ENCODE results near the gene CNIH4. TPM values are rescaled to one million over a fixed set of nuclear protein-coding genes. Genes with fewer than 3 reads are reported as not detected.
A peak's percentile ranks its signal among the peaks of the same experiment; 100 is the strongest.

Gene CNIH4
- total RNA-seq (2012; rRNA removed) (73.1 and 105 TPM in 2 replicates), polyA plus RNA-seq (2012; rRNA removed) (27.8 and 29.7 TPM in 2 replicates), Bru-seq, nascent RNA (percentile 70 among the genes with signal in this experiment), BruChase-seq, experiment 1, labeled RNA remaining after a 6-hour chase (percentile 86 among the genes with signal in this experiment), BruChase-seq, experiment 2, labeled RNA remaining after a 2-hour chase (percentile 79 among the genes with signal in this experiment)
- 14.2 and 16.4 TPM in 2 replicates for polyA plus RNA-seq (2012; cell fraction: cytosol; rRNA removed)
- 7.8 and 20.8 TPM in 2 replicates for polyA plus RNA-seq (2012; cell fraction: nucleus; rRNA removed; ENCODE audit: low replicate concordance)
- long read RNA-seq, full-length matches to known transcripts: 82 of 91 reads
- long read RNA-seq, partial matches to known transcripts: 2 of 91 reads
- long read RNA-seq, other reads (novel, unspliced or antisense): 7 of 91 reads

- intact Hi-C loops (cut with micrococcal nuclease): no loop called here
These were observed at the start of gene CNIH4 for GRCh38 chr1:224356685-224357625. TSS of gene CNIH4 (plus strand) at chr1:224356879. CDS start at chr1:224356925, 46 bp downstream.

More at GRCh38 chr1:224356685-224357625, at the start of gene CNIH4:
- no peaks in the 10 kb centered on the region for H3K27me3 ChIP-seq (ENCODE audit: control insufficient read depth, insufficient read depth, low read length)
- no peak within 1 kb of the TSS for H2BK15ac ChIP-seq (ENCODE audit: low read depth, low read length)
- ChIA-PET POLR2A (ENCODE audit: unreplicated experiment) (no interaction called here), CTCF (no interaction called here)
- H2BK120ac ChIP-seq (ENCODE audit: low read depth, low read length): no peak within 1 kb of the TSS
- H3K56ac ChIP-seq (ENCODE audit: extremely low read depth, insufficient read depth, low read length): 0 out of 2 replicates have a peak within 1 kb of the TSS, but pooled peaks have one; percentile 6
- in situ Hi-C loops (cut with MboI; ENCODE audit: low sequenced_read_pairs) (no loop called here), dilution Hi-C loops (cut with HindIII; ENCODE audit: low sequenced_read_pairs, unreplicated experiment) (no loop called here)
- H3K14ac ChIP-seq (replicated peaks; ENCODE audit: low read depth, low read length): peak within 1 kb of the TSS; percentile 79; the same call in 1 of the 2 replicates
- peak within 1 kb of the TSS; percentile 10; the same call in 1 of the 2 replicates for H4K5ac ChIP-seq (ENCODE audit: low read depth, low read length)
- peak within 1 kb of the TSS; percentile 63 for H3K4me2 ChIP-seq (ENCODE audit: low read depth, low read length)
- no peak within 1 kb of the TSS for H3K18ac ChIP-seq (ENCODE audit: low read depth, low read length)
- peak; percentile 95 for ATAC-seq (ENCODE audit: low read depth)
- H2AK9ac ChIP-seq (replicated peaks; ENCODE audit: low read depth, low read length, poor library complexity): peak within 1 kb of the TSS; percentile 73
- H3K9me1 ChIP-seq (ENCODE audit: insufficient read depth, low read length): peaks cover 5% of the 10 kb centered on the region; the same call in 1 of the 2 replicates
- peak within 1 kb of the TSS; percentile 73 for H3K9ac ChIP-seq (ENCODE audit: low read depth, low read length)
- H3K23ac ChIP-seq (ENCODE audit: low read depth, low read length): peak within 1 kb of the TSS; percentile 76; the same call in 1 of the 2 replicates
- peaks cover 2% of the 10 kb centered on the region for H3K4me1 ChIP-seq (ENCODE audit: control insufficient read depth, insufficient read depth, low read length)
- H3K4me3 ChIP-seq (ENCODE audit: insufficient read depth, low read depth, low read length): peak within 1 kb of the TSS; percentile 74
- H3K36me3 ChIP-seq (ENCODE audit: control insufficient read depth, insufficient read depth, low read length): no peaks in the 10 kb centered on the region
- H3K9me3 ChIP-seq (ENCODE audit: control insufficient read depth, insufficient read depth, low read length): no peaks in the 10 kb centered on the region
- TF ChIP-seq POLR2A (IDR thresholded peaks at IDR 0.05; ENCODE audit: low read depth, low read length) (peak; percentile 70), MAZ (IDR thresholded peaks at IDR 0.05; ENCODE audit: borderline replicate concordance, low read depth, low read length) (peak; percentile 78), SMC3 (IDR thresholded peaks at IDR 0.05; ENCODE audit: low read depth, low read length) (no peak), NFE2L2 (IDR thresholded peaks at IDR 0.05; ENCODE audit: low read depth, low read length) (no peak), MXI1 (IDR thresholded peaks at IDR 0.05; ENCODE audit: borderline replicate concordance, low read depth, low read length) (0 out of 2 replicates have a peak, but pooled peaks have one; percentile 41)
- DNase-seq: peak; percentile 96
- H2BK5ac ChIP-seq (ENCODE audit: low read depth, low read length, poor library complexity, severe bottlenecking): peak within 1 kb of the TSS; percentile 40
- 0% methylated on average over 30 of the region's 78 CpGs; no CpG with 5 or more reads in 1 of the 2 experiments for WGBS, 2 experiments (ENCODE audit: extremely low coverage in 2 of 2, insufficient read length in 1 of 2)
- no peak within 1 kb of the TSS; the same call in 1 of the 2 replicates for H2AK5ac ChIP-seq (ENCODE audit: low read depth, low read length)
- no peak within 1 kb of the TSS for H2BK20ac ChIP-seq (ENCODE audit: low read depth, low read length)
- peak within 1 kb of the TSS; percentile 94 for H2AFZ ChIP-seq (replicated peaks; ENCODE audit: low read length, poor library complexity)
- BruUV-seq (replicated peaks): no TSS peak
- H4K91ac ChIP-seq (ENCODE audit: insufficient read depth, low read depth, low read length): peak within 1 kb of the TSS; percentile 35; the same call in 1 of the 2 replicates
- H4K8ac ChIP-seq (ENCODE audit: low read depth in 2 of 2, low read length in 2 of 2): peak within 1 kb of the TSS in 1 of 2 experiments; percentile 85; a peak in 3 of 4 replicates
- H3K79me1 ChIP-seq (ENCODE audit: low read depth in 1 of 2, low read length in 2 of 2): peaks cover 12 to 37% of the 10 kb centered on the region in 2 experiments; a peak in 3 of 4 replicates
- peak within 1 kb of the TSS; percentile 61 for H3K4ac ChIP-seq (ENCODE audit: low read depth, low read length)
- H4K20me1 ChIP-seq (ENCODE audit: insufficient read depth, low read length): peaks cover 12% of the 10 kb centered on the region; the same call in 1 of the 2 replicates
- peak within 1 kb of the TSS; percentile 74 for H3K27ac ChIP-seq (ENCODE audit: insufficient read depth, low read length)
